HEK293 (cell line): ENCODE measurements around the gene SDC3.

Experiments used
- CTCF ChIA-PET: fragments of 350-600 bp; formaldehyde crosslinking; extraction: SDS; loops from one replicate; lab custom pipeline; 2021; ENCODE audit warnings: antibody characterized with exemption; lab: Yijun Ruan, JAX
- POLR2A ChIA-PET: fragments of 300-600 bp; formaldehyde crosslinking; extraction: SDS; loops from one replicate; lab custom pipeline; 2020; ENCODE audit warnings: antibody characterized with exemption, inconsistent platforms; lab: Yijun Ruan, JAX
- H3K27ac ChIP-seq: fragments of 200-500 bp; sonication (Bioruptor generic); 2 replicates; pipeline ENCODE4 v1.5.1; 2014; ENCODE audit warnings: low read depth, low read length, control low read depth, inconsistent platforms; ENCODE audit errors: extremely low read depth
- H3K36me3 ChIP-seq, 2 experiments: fragments of 200-500 bp in 1 of 2; sonication (Bioruptor generic) in 1 of 2; 1 replicate in 1 of 2; 2 replicates in 1 of 2; pipeline ENCODE4 v1.5.1; 2014 to 2017; ENCODE audit warnings: inconsistent platforms in 2 of 2, low read length in 2 of 2; ENCODE audit not compliant: control insufficient read depth in 2 of 2, insufficient read depth in 1 of 2
- H3K4me1 ChIP-seq: fragments of 200-500 bp; sonication (Bioruptor generic); 2 replicates; pipeline ENCODE4 v1.5.1; 2014; ENCODE audit warnings: mild to moderate bottlenecking, low read length, inconsistent platforms; ENCODE audit not compliant: control insufficient read depth, insufficient read depth
- H3K4me3 ChIP-seq: 2 replicates; pipeline ENCODE4 v1.5.1; 2011; ENCODE audit warnings: low read depth, mild to moderate bottlenecking, control low read depth, low read length, moderate library complexity
- H3K9me3 ChIP-seq: fragments of 200-500 bp; sonication (Bioruptor generic); 2 replicates; pipeline ENCODE4 v1.5.1; 2014; ENCODE audit warnings: low read depth, low read length, inconsistent platforms; ENCODE audit not compliant: control insufficient read depth, insufficient read depth
- FEZF1 ChIP-seq: fragments of 450-650 bp; formaldehyde crosslinking; IDR thresholded peaks from 2 replicates; pipeline ENCODE4 v1.5.1; 2016; ENCODE audit warnings: missing biosample characterization, missing genetic modification characterization
- MZF1 ChIP-seq: fragments of 450-650 bp; formaldehyde crosslinking; IDR thresholded peaks from 2 replicates; pipeline ENCODE4 v1.5.1; 2017; ENCODE audit warnings: missing biosample characterization, missing genetic modification characterization, borderline replicate concordance
- OVOL3 ChIP-seq: fragments of 450-650 bp; formaldehyde crosslinking; IDR thresholded peaks from 2 replicates; pipeline ENCODE4 v1.5.1; 2016; ENCODE audit warnings: missing biosample characterization, missing genetic modification characterization
- ZBTB48 ChIP-seq: fragments of 450-650 bp; formaldehyde crosslinking; IDR thresholded peaks from 2 replicates; pipeline ENCODE4 v1.5.1; 2016; ENCODE audit warnings: missing biosample characterization, missing genetic modification characterization
- ZFHX2 ChIP-seq: fragments of 450-650 bp; formaldehyde crosslinking; conservative IDR thresholded peaks from 2 replicates; pipeline ENCODE4 v1.5.1; 2016; ENCODE audit warnings: missing biosample characterization, missing genetic modification characterization
- ZNF221 ChIP-seq: fragments of 450-650 bp; formaldehyde crosslinking; IDR thresholded peaks from 2 replicates; pipeline ENCODE4 v1.5.1; 2017; ENCODE audit warnings: missing biosample characterization, missing genetic modification characterization, borderline replicate concordance
- ZNF416 ChIP-seq: fragments of 450-650 bp; formaldehyde crosslinking; IDR thresholded peaks from 2 replicates; pipeline ENCODE4 v1.5.1; 2016; ENCODE audit warnings: missing biosample characterization, missing genetic modification characterization
- ZNF521 ChIP-seq: fragments of 450-650 bp; formaldehyde crosslinking; IDR thresholded peaks from 2 replicates; pipeline ENCODE4 v1.5.1; 2017; ENCODE audit warnings: missing biosample characterization, mild to moderate bottlenecking, missing genetic modification characterization
- ZXDB ChIP-seq: fragments of 450-650 bp; formaldehyde crosslinking; IDR thresholded peaks from 2 replicates; pipeline ENCODE4 v1.5.1; 2016; ENCODE audit warnings: missing biosample characterization, missing genetic modification characterization
- TF ChIP-seq, protein P1 (sequence below): fragments of 450-650 bp; formaldehyde crosslinking; IDR thresholded peaks from 2 replicates; pipeline ENCODE4 v1.5.1; 2016; ENCODE audit warnings: missing biosample characterization, missing genetic modification characterization
- TF ChIP-seq, protein P2 (sequence below): fragments of 450-650 bp; formaldehyde crosslinking; optimal IDR thresholded peaks from 2 replicates; pipeline ENCODE3; 2016; ENCODE audit warnings: missing biosample characterization, mild to moderate bottlenecking, missing genetic modification characterization
- TF ChIP-seq, protein P3 (sequence below): fragments of 450-650 bp; formaldehyde crosslinking; IDR thresholded peaks from 2 replicates; pipeline ENCODE4 v1.5.1; 2017; ENCODE audit warnings: missing biosample characterization, missing genetic modification characterization

Gene SDC3

DNA sequence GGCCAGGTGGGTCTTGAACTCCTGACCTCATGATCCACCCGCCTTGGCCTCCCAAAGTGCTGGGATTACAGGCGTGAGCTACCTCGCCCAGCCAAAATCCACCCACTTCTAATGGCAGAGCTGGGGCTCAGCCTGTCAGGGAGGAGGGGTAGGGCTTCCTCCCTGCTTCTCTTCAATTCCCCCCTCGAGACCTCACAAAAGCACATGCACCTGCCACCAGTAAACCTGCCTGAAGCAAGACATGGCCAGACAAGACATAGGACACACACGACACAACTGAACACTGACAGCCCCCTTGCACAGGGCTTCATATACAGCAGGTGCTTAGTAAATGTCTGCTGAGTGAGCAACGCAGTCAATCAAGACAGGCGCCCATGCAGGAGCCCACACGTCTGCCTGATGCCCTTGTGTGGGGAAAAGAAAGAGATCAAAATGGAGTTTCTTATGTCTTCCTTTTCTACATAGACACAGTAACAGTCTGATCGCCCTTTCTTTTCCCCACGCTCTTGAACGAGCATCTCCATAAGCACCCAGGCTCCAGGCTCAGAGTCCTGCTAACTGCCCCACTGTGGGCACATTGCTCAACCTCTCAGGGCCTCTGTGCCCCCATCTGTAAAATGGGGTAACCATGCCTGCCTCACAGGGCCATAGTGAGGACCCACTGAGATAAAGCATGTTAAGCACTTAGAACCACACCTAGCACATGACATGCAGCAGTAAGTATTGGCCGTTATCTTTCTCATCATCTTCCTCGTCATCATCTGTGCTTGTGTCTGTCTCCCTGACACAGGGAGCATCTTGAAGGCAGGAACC, 8.8 kb downstream of the SDC3 start (continued):
- TF ChIP-seq, protein P1, sequence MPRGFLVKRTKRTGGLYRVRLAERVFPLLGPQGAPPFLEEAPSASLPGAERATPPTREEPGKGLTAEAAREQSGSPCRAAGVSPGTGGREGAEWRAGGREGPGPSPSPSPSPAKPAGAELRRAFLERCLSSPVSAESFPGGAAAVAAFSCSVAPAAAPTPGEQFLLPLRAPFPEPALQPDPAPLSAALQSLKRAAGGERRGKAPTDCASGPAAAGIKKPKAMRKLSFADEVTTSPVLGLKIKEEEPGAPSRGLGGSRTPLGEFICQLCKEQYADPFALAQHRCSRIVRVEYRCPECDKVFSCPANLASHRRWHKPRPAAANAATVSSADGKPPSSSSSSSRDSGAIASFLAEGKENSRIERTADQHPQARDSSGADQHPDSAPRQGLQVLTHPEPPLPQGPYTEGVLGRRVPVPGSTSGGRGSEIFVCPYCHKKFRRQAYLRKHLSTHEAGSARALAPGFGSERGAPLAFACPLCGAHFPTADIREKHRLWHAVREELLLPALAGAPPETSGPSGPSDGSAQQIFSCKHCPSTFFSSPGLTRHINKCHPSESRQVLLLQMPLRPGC (tag by site-specific recombination), result no peak
- TF ChIP-seq ZNF521 (tag by site-specific recombination), result no peak
- TF ChIP-seq ZFHX2 (tag by site-specific recombination), result peak; percentile 41
- TF ChIP-seq, protein P2, sequence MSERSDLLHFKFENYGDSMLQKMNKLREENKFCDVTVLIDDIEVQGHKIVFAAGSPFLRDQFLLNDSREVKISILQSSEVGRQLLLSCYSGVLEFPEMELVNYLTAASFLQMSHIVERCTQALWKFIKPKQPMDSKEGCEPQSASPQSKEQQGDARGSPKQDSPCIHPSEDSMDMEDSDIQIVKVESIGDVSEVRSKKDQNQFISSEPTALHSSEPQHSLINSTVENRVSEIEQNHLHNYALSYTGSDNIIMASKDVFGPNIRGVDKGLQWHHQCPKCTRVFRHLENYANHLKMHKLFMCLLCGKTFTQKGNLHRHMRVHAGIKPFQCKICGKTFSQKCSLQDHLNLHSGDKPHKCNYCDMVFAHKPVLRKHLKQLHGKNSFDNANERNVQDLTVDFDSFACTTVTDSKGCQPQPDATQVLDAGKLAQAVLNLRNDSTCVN, result no peak
- no peak for TF ChIP-seq OVOL3 (tag by site-specific recombination)

DNA sequence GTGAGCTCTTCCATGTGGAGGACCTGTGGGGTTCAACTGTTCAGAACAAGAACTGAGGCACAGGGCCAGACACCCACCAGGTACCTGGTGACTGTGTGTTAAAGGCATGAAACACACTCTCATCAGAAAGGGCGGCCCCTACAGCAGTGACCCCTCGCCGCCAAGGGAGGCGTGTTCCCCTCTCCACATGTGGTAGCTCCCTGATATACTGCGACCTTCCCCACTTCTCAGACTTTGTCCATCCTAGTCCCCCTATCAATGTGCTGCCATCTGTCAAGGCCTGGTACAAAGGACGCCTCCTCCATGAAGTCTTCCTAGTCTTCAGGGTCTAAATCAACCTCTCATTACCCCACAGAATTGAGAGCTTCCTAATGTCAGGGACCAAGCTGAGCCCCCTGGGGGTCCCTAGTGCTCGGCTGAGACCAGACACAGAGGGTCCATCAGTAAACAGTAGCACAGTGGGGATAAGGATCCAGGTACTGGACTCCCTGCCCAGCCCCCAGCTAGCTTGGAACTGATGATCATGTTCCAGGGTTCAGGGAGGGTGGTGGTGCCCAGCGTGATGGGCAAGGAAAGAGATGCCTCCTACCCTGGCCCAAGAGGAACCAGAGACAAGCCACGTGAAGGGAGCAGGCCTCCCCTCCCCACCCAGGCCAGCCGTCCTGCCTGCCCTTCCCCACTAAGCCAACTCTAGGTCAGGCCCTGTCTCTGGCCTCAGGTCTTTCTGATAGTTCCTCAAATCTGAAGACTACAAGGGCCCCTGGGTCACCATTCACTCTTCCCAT, 10.3 kb downstream of the SDC3 start:
- Histone ChIP-seq H3K27ac (no peak overlapping the region), H3K4me1 (peaks cover 2% of the 10 kb centered on the region; the same call in 1 of the 2 replicates), H3K4me3 (no peak overlapping the region), H3K9me3 (no peaks in the 10 kb centered on the region), H3K36me3 (no peaks in the 10 kb centered on the region; a peak in 1 of 3 replicates)
- POLR2A ChIA-PET, result no interaction called here
- CTCF ChIA-PET, result interaction anchor here (0.8 to 3.5 kb wide), 3 partner anchors 13 to 118 kb away, joined by 3 to 13 read pairs (median 7); no protein-coding TSS in a partner anchor
- no peak for TF ChIP-seq MZF1 (tag by site-specific recombination)
- TF ChIP-seq, protein P3, sequence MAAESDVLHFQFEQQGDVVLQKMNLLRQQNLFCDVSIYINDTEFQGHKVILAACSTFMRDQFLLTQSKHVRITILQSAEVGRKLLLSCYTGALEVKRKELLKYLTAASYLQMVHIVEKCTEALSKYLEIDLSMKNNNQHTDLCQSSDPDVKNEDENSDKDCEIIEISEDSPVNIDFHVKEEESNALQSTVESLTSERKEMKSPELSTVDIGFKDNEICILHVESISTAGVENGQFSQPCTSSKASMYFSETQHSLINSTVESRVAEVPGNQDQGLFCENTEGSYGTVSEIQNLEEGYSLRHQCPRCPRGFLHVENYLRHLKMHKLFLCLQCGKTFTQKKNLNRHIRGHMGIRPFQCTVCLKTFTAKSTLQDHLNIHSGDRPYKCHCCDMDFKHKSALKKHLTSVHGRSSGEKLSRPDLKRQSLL (tag by site-specific recombination), result no peak
- TF ChIP-seq FEZF1 (tag by site-specific recombination), result no peak
- no peak for TF ChIP-seq ZNF416 (tag by site-specific recombination)
- TF ChIP-seq ZBTB48 (tag by site-specific recombination), result no peak

DNA sequence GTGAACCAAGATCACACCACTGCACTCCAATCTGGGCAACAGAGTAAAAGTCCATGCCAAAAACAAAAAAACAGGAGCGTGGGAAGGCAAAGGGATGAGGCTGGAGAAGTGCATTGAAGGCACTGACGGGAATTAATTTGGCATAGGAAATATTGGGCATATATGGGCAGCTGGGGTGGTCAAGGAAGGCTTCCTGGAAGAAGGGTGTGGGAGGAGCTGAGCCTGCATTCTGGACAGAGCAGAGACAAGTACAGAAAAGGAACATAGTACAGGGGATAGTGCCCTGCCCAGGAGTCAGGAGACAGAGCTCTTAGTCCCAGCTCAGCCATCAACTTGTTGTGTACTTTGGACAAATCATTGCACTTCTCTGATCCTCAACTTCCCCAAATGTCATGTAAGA, 11.7 kb downstream of the SDC3 start:
- no peak overlapping the region for H3K27ac ChIP-seq
- CTCF ChIA-PET, result interaction anchor here (0.6 to 3.5 kb wide), 4 partner anchors 14 to 121 kb away, joined by 3 to 13 read pairs (median 5); no protein-coding TSS in a partner anchor
- POLR2A ChIA-PET, result interaction anchor here (0.6 kb wide), 1 partner anchor 23 kb away, joined by 3 read pairs; no protein-coding TSS in a partner anchor
- peaks cover 2% of the 10 kb centered on the region; the same call in 1 of the 2 replicates for H3K4me1 ChIP-seq
- no peaks in the 10 kb centered on the region; a peak in 1 of 3 replicates for H3K36me3 ChIP-seq
- H3K4me3 ChIP-seq, result no peak overlapping the region
- no peaks in the 10 kb centered on the region for H3K9me3 ChIP-seq
- TF ChIP-seq FEZF1 (tag by site-specific recombination) (no peak), ZXDB (no peak), ZNF221 (tag by site-specific recombination) (no peak)
- TF ChIP-seq, all 188 proteins: peak for 0
